ENCODE data around the gene TMEM131. TPM values are rescaled to one million over a fixed set of nuclear protein-coding genes. Genes with fewer than 3 reads are reported as not detected.
"Not testable (repeated sequence)": the region's sequence is repeated elsewhere in the genome, so short reads cannot be mapped to it uniquely, and the experiment has no call there.

The TMEM131 gene
- total RNA-seq, 1 donor from 2014 or later = 31.7 TPM

DNA sequence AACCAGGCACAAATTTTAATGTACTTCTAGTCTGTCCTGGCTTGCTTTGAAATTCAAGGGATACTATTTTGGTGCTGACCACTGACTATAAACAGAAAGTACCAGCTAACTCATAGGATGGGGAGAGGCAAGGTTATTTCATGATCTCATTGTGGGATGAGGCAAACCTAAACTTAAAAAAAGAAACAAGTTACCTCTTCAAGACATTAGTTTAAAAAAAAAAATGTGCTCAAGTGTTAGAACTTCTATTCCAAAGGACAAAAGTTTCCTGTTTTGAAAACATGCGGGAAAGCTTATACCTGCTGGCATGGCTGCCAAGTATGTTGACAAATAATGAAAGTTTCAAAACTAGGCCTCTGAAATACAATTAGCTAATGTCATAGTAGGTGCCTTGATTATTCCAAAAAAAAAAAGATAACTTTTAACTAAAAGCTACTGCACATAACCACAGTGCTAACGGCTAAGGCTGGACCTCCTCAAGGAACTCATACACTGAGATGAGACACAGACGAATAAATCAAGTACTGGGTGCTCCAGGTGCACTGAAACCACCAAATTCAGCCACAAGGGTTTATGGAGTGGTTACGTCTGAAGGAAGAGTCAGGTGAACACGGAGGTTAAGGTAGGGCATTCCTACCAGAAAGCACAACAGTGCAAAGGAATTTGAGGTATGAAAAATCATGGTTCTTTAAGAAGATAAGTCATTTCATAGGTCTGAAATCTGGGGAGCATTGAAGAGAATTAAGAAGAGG, 38.1 kb downstream of the TMEM131 start:
- Mint-ChIP-seq H3K36me3 (ENCODE audit: low read depth, unreplicated experiment) (no peaks in the 10 kb centered on the region), H3K27ac (ENCODE audit: unreplicated experiment) (no peak overlapping the region), H3K9me3 (ENCODE audit: unreplicated experiment) (no peaks in the 10 kb centered on the region), H3K27me3 (ENCODE audit: unreplicated experiment) (no peaks in the 10 kb centered on the region), H3K4me3 (ENCODE audit: unreplicated experiment) (no peak overlapping the region), H3K4me1 (ENCODE audit: unreplicated experiment) (no peaks in the 10 kb centered on the region)
- DNase-seq (ENCODE audit: low spot score) = no peak
- TF ChIP-seq, protein P1, sequence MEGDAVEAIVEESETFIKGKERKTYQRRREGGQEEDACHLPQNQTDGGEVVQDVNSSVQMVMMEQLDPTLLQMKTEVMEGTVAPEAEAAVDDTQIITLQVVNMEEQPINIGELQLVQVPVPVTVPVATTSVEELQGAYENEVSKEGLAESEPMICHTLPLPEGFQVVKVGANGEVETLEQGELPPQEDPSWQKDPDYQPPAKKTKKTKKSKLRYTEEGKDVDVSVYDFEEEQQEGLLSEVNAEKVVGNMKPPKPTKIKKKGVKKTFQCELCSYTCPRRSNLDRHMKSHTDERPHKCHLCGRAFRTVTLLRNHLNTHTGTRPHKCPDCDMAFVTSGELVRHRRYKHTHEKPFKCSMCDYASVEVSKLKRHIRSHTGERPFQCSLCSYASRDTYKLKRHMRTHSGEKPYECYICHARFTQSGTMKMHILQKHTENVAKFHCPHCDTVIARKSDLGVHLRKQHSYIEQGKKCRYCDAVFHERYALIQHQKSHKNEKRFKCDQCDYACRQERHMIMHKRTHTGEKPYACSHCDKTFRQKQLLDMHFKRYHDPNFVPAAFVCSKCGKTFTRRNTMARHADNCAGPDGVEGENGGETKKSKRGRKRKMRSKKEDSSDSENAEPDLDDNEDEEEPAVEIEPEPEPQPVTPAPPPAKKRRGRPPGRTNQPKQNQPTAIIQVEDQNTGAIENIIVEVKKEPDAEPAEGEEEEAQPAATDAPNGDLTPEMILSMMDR (IDR thresholded peaks at IDR 0.05; ENCODE audit: unreplicated experiment) = no peak

DNA sequence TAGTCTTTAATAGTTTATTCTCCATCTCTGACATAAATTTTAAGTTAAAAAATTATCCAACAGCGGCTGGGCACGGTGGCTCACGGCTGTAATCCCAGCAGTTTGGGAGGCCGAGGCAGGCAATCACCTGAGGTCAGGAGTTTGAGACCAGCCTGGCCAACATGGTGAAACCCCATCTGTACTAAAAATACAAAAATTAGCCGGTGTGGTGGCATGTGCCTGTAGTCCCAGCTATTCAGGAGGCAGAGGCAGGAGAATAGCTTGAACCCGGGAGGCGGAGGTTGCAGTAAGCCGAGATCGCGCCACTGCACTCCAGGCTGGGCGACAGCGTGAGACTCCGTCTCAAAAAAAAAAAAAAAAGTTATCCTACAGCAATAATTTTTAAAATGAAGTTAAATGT, 39.0 kb downstream of the TMEM131 start:
- H3K27me3 Mint-ChIP-seq (ENCODE audit: unreplicated experiment); H3K9me3 Mint-ChIP-seq (ENCODE audit: unreplicated experiment); H3K27ac Mint-ChIP-seq (ENCODE audit: unreplicated experiment); H3K4me1 Mint-ChIP-seq (ENCODE audit: unreplicated experiment); DNase-seq (ENCODE audit: low spot score); H3K4me3 Mint-ChIP-seq (ENCODE audit: unreplicated experiment); H3K36me3 Mint-ChIP-seq (ENCODE audit: low read depth, unreplicated experiment): not testable (repeated sequence)

DNA sequence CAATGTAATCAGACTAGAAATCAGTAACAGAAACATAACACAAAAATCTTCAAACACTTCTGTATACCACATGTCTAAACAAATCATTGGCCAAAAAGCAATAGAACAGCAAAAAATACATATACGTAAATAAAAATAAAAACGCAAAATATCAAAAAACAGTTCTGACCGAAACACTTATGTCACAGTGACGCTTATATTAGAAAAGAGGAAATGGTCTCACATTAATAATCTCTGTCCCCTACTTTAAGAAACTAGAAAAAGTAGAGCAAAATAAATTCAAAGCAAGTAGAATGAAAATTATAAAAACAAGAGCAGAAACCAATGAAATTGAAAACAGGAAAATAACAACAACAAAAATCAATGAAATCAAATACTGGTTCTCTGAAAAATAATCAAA, 41.9 kb downstream of the TMEM131 start:
- Mint-ChIP-seq H3K4me1 (ENCODE audit: unreplicated experiment) (peaks cover 3% of the 10 kb centered on the region), H3K9me3 (ENCODE audit: unreplicated experiment) (no peaks in the 10 kb centered on the region), H3K4me3 (ENCODE audit: unreplicated experiment) (no peak overlapping the region), H3K27ac (ENCODE audit: unreplicated experiment) (no peak overlapping the region), H3K36me3 (ENCODE audit: low read depth, unreplicated experiment) (no peaks in the 10 kb centered on the region), H3K27me3 (ENCODE audit: unreplicated experiment) (no peaks in the 10 kb centered on the region)
- TF ChIP-seq, protein P1 (IDR thresholded peaks at IDR 0.05; ENCODE audit: unreplicated experiment) = no peak
- DNase-seq (ENCODE audit: low spot score) = no peak

DNA sequence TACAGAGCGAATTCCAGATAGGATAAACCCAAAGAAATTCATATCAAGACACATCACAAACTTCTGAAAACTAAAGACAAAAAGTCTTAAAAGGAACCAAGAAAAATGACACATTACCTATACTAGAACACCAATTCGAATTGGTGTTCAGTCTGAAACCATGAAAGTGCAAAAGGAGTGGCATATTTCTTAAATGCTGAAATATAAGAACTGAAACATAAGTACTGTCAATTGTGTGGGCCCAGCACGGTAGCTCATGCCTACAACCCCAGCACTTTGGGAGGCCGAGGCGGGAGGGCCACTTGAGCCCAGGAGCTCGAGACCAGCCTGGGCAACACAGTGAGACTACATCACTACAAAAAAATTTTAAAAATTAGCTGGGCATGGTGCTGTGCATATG, 43.4 kb downstream of the TMEM131 start:
- H3K27me3 Mint-ChIP-seq (ENCODE audit: unreplicated experiment) = no peaks in the 10 kb centered on the region
- no peaks in the 10 kb centered on the region for H3K9me3 Mint-ChIP-seq (ENCODE audit: unreplicated experiment)
- H3K4me3 Mint-ChIP-seq (ENCODE audit: unreplicated experiment) = no peak overlapping the region
- no peaks in the 10 kb centered on the region for H3K36me3 Mint-ChIP-seq (ENCODE audit: low read depth, unreplicated experiment)
- TF ChIP-seq, protein P1 (IDR thresholded peaks at IDR 0.05; ENCODE audit: unreplicated experiment) = no peak
- no peak for DNase-seq (ENCODE audit: low spot score)
- H3K27ac Mint-ChIP-seq (ENCODE audit: unreplicated experiment) = peak overlapping the region; percentile 17
- H3K4me1 Mint-ChIP-seq (ENCODE audit: unreplicated experiment) = peaks cover 3% of the 10 kb centered on the region

DNA sequence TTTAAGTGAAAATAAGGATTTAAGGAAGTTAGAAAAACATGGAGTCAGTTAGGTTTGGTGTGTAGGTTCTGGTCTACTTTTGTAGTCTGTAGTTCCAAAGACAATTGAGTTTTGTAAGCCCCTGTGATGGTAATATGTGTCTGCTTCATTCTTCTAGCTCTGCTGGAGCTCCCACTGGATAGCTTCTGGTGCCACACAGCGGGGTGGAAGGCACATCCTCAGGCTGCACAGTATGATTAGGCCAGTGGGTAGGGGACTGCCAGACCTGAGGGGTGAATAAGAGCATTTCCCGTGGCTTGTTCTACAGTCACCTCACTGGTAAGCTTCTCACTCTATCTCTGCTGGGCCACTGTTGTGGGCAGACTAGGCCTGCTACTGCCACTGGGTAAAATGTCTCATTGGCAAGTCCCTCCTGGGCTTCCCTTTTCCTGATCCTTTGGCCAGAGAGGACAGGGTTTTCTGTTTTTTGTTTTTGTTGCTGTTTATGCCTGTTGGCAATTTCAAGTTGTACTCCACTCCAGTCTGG, 44.5 kb downstream of the TMEM131 start:
- H3K27ac Mint-ChIP-seq (ENCODE audit: unreplicated experiment) = no peak overlapping the region
- H3K4me3 Mint-ChIP-seq (ENCODE audit: unreplicated experiment) = no peak overlapping the region
- TF ChIP-seq, protein P1 (IDR thresholded peaks at IDR 0.05; ENCODE audit: unreplicated experiment) = no peak
- DNase-seq (ENCODE audit: low spot score) = no peak
- H3K4me1 Mint-ChIP-seq (ENCODE audit: unreplicated experiment) = peaks cover 3% of the 10 kb centered on the region
- H3K36me3 Mint-ChIP-seq (ENCODE audit: low read depth, unreplicated experiment) = no peaks in the 10 kb centered on the region
- no peaks in the 10 kb centered on the region for H3K27me3 Mint-ChIP-seq (ENCODE audit: unreplicated experiment)
- no peaks in the 10 kb centered on the region for H3K9me3 Mint-ChIP-seq (ENCODE audit: unreplicated experiment)
